Neural crest cell (in vitro differentiated cells): Measurements from ENCODE around the gene ERGIC2. TPM values are rescaled to one million over a fixed set of nuclear protein-coding genes. Genes with fewer than 3 reads are reported as not detected.

Experiments used
- DNase-seq: peaks from one replicate; pipeline ENCODE4 v3.0.0; 2021; ENCODE audit warnings: low read depth, mixed read lengths, low spot score
- H3K27ac Mint-ChIP-seq: one replicate; pipeline ENCODE4 v1.8.0; 2021; ENCODE audit warnings: mild to moderate bottlenecking, mixed read lengths; ENCODE audit not compliant: unreplicated experiment
- H3K27me3 Mint-ChIP-seq: 2 replicates; pipeline ENCODE4 v1.8.0; 2021; ENCODE audit warnings: low read depth, mild to moderate bottlenecking, mixed read lengths
- H3K36me3 Mint-ChIP-seq: 2 replicates; pipeline ENCODE4 v1.8.0; 2021; ENCODE audit warnings: low read depth, mild to moderate bottlenecking, mixed read lengths
- H3K4me1 Mint-ChIP-seq: 2 replicates; pipeline ENCODE4 v1.8.0; 2021; ENCODE audit warnings: mixed read lengths
- H3K4me3 Mint-ChIP-seq: one replicate; pipeline ENCODE4 v1.8.0; 2021; ENCODE audit warnings: mild to moderate bottlenecking, mixed read lengths
- H3K9me3 Mint-ChIP-seq: 2 replicates; pipeline ENCODE4 v1.8.0; 2021; ENCODE audit warnings: mixed read lengths
- total RNA-seq: library from RNA; stranded (reverse); gene quantifications from 2 replicates; pipeline ENCODE4 v1.2.1, GENCODE V29; 2021
- TF ChIP-seq, protein P1 (sequence below): fragments of 200-600 bp; sonication (generic); conservative IDR thresholded peaks from 2 replicates; pipeline ENCODE4 v1.5.0; 2021; ENCODE audit warnings: antibody characterized with exemption, mild to moderate bottlenecking

The ERGIC2 gene
- total RNA-seq, 1 donor from 2014 or later = 48.9 TPM

- TF ChIP-seq, protein P1, sequence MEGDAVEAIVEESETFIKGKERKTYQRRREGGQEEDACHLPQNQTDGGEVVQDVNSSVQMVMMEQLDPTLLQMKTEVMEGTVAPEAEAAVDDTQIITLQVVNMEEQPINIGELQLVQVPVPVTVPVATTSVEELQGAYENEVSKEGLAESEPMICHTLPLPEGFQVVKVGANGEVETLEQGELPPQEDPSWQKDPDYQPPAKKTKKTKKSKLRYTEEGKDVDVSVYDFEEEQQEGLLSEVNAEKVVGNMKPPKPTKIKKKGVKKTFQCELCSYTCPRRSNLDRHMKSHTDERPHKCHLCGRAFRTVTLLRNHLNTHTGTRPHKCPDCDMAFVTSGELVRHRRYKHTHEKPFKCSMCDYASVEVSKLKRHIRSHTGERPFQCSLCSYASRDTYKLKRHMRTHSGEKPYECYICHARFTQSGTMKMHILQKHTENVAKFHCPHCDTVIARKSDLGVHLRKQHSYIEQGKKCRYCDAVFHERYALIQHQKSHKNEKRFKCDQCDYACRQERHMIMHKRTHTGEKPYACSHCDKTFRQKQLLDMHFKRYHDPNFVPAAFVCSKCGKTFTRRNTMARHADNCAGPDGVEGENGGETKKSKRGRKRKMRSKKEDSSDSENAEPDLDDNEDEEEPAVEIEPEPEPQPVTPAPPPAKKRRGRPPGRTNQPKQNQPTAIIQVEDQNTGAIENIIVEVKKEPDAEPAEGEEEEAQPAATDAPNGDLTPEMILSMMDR = no peak
- Mint-ChIP-seq H3K27me3 (no peaks in the 10 kb centered on the region), H3K9me3 (no peaks in the 10 kb centered on the region), H3K4me1 (peaks cover 5% of the 10 kb centered on the region), H3K4me3 (no peak overlapping the region), H3K27ac (no peak overlapping the region), H3K36me3 (peaks cover 19% of the 10 kb centered on the region)
- DNase-seq = no peak
These were observed 7.0 kb downstream of the ERGIC2 start for GRCh38 chr12:29374012-29374411.

- Mint-ChIP-seq H3K9me3 (no peaks in the 10 kb centered on the region), H3K4me3 (no peak overlapping the region), H3K27me3 (no peaks in the 10 kb centered on the region), H3K36me3 (peaks cover 12% of the 10 kb centered on the region), H3K4me1 (no peaks in the 10 kb centered on the region), H3K27ac (no peak overlapping the region)
- no peak for DNase-seq
- TF ChIP-seq, protein P1 = no peak
These were observed 15.9 kb downstream of the ERGIC2 start for GRCh38 chr12:29365091-29365490.

DNA sequence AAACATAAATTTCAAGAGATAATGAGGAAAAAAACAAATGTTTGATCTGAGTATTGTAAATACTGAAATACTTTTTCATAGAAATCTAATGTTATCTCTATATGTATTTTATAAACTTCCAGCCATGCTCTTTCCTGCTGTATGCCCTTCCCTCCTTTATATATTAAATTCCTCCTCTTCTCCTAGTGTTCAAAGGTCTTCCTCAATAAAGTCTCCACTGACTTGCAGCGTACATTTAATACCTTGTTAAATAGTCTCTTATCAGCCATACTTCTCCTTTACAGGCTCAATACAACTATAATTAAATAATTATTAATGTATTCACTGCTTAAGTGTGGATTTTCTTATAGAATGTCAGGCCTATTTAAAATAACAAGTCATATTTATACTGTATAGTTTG lies 26.0 kb downstream of the ERGIC2 start:
- Mint-ChIP-seq H3K4me3 (no peak overlapping the region), H3K27me3 (no peaks in the 10 kb centered on the region), H3K4me1 (no peaks in the 10 kb centered on the region), H3K9me3 (no peaks in the 10 kb centered on the region), H3K27ac (no peak overlapping the region), H3K36me3 (no peaks in the 10 kb centered on the region)
- DNase-seq = no peak
- TF ChIP-seq, protein P1 = no peak

GRCh38 chr12:29350080-29350479 lies 30.9 kb downstream of the ERGIC2 start:
- Mint-ChIP-seq H3K4me3 (no peak overlapping the region), H3K27me3 (no peaks in the 10 kb centered on the region), H3K4me1 (no peaks in the 10 kb centered on the region), H3K27ac (no peak overlapping the region), H3K9me3 (no peaks in the 10 kb centered on the region), H3K36me3 (no peaks in the 10 kb centered on the region)
- TF ChIP-seq, protein P1 = no peak
- no peak for DNase-seq

GRCh38 chr12:29346769-29347421 lies 34.1 kb downstream of the ERGIC2 start:
- TF ChIP-seq, protein P1 = no peak
- Mint-ChIP-seq H3K4me1 (no peaks in the 10 kb centered on the region), H3K9me3 (no peaks in the 10 kb centered on the region), H3K27ac (no peak overlapping the region), H3K27me3 (no peaks in the 10 kb centered on the region), H3K36me3 (no peaks in the 10 kb centered on the region), H3K4me3 (no peak overlapping the region)
- DNase-seq = no peak
